ENCODE data around the gene ZBTB46.

ZBTB46 gene

GRCh38 chr20:63704749-63705117 lies 126.3 kb downstream of the ZBTB46 start:
- no peak overlapping the region for H3K27ac ChIP-seq (ENCODE audit: extremely low read depth, low read depth, low read length)
- ChIA-PET POLR2A (no interaction called here), CTCF (no interaction called here)
- no peaks in the 10 kb centered on the region for H3K9me3 ChIP-seq (ENCODE audit: control insufficient read depth, insufficient read depth, low read depth, low read length)
- H3K4me1 ChIP-seq (ENCODE audit: control insufficient read depth, insufficient read depth, low read length), result 0 out of 2 replicates have a peak, but pooled peaks cover 3% of the 10 kb centered on the region
- TF ChIP-seq ZNF560 (tag by site-specific recombination; IDR thresholded peaks at IDR 0.05; ENCODE audit: borderline replicate concordance) (no peak), MYNN (tag by site-specific recombination; IDR thresholded peaks at IDR 0.05; ENCODE audit: borderline replicate concordance) (no peak), SALL2 (tag by site-specific recombination; IDR thresholded peaks at IDR 0.05; ENCODE audit: borderline replicate concordance) (no peak), ZNF221 (tag by site-specific recombination; IDR thresholded peaks at IDR 0.05; ENCODE audit: borderline replicate concordance) (no peak), ZNF692 (tag by site-specific recombination; IDR thresholded peaks at IDR 0.05) (peak; percentile 55)
- H3K4me3 ChIP-seq (ENCODE audit: low read depth, low read length), result no peak overlapping the region
- peaks cover 7 to 52% of the 10 kb centered on the region in 2 experiments; a peak in 2 of 3 replicates for H3K36me3 ChIP-seq (ENCODE audit: control insufficient read depth in 2 of 2, insufficient read depth in 1 of 2, low read length in 2 of 2)

GRCh38 chr20:63703976-63704748 lies 126.9 kb downstream of the ZBTB46 start:
- POLR2A ChIA-PET, result no interaction called here

More at GRCh38 chr20:63703976-63704748, 126.9 kb downstream of the ZBTB46 start:
- CTCF ChIA-PET, result no interaction called here
- Histone ChIP-seq H3K4me1 (ENCODE audit: control insufficient read depth, insufficient read depth, low read length) (0 out of 2 replicates have a peak, but pooled peaks cover 3% of the 10 kb centered on the region), H3K9me3 (ENCODE audit: control insufficient read depth, insufficient read depth, low read depth, low read length) (no peaks in the 10 kb centered on the region), H3K27ac (ENCODE audit: extremely low read depth, low read depth, low read length) (no peak overlapping the region), H3K4me3 (ENCODE audit: low read depth, low read length) (no peak overlapping the region), H3K36me3 (ENCODE audit: control insufficient read depth in 2 of 2, insufficient read depth in 1 of 2, low read length in 2 of 2) (peaks cover 1 to 47% of the 10 kb centered on the region in 2 experiments; a peak in 2 of 3 replicates)
- TF ChIP-seq ZNF211 (tag by site-specific recombination; IDR thresholded peaks at IDR 0.05; ENCODE audit: low read depth), result no peak
- TF ChIP-seq ZSCAN4 (tag by site-specific recombination; IDR thresholded peaks at IDR 0.05), result no peak
- TF ChIP-seq ZNF266 (tag by site-specific recombination; IDR thresholded peaks at IDR 0.05; ENCODE audit: low read depth), result no peak
- no peak for TF ChIP-seq ZFP69B (tag by site-specific recombination; IDR thresholded peaks at IDR 0.05)
- TF ChIP-seq ZNF132 (tag by site-specific recombination; IDR thresholded peaks at IDR 0.05; ENCODE audit: borderline replicate concordance), result no peak
- TF ChIP-seq PATZ1 (tag by site-specific recombination; IDR thresholded peaks at IDR 0.05), result no peak
- TF ChIP-seq KLF8 (tag by site-specific recombination; IDR thresholded peaks at IDR 0.05), result no peak
- no peak for TF ChIP-seq ZBTB17 (tag by site-specific recombination; IDR thresholded peaks at IDR 0.05)
- TF ChIP-seq ZNF610 (tag by site-specific recombination; IDR thresholded peaks at IDR 0.05; ENCODE audit: borderline replicate concordance), result no peak
- TF ChIP-seq SCRT2 (tag by site-specific recombination; IDR thresholded peaks at IDR 0.05), result no peak
- no peak for TF ChIP-seq MYNN (tag by site-specific recombination; IDR thresholded peaks at IDR 0.05; ENCODE audit: borderline replicate concordance)
- TF ChIP-seq ZNF214 (tag by site-specific recombination; IDR thresholded peaks at IDR 0.05; ENCODE audit: borderline replicate concordance), result no peak
- TF ChIP-seq ZNF350 (tag by site-specific recombination; IDR thresholded peaks at IDR 0.05), result no peak
- no peak for TF ChIP-seq ZNF645 (tag by site-specific recombination; IDR thresholded peaks at IDR 0.05)
- TF ChIP-seq, protein P1, sequence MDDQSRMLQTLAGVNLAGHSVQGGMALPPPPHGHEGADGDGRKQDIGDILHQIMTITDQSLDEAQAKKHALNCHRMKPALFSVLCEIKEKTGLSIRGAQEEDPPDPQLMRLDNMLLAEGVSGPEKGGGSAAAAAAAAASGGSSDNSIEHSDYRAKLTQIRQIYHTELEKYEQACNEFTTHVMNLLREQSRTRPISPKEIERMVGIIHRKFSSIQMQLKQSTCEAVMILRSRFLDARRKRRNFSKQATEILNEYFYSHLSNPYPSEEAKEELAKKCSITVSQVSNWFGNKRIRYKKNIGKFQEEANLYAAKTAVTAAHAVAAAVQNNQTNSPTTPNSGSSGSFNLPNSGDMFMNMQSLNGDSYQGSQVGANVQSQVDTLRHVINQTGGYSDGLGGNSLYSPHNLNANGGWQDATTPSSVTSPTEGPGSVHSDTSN (CRISPR knock-in tag; IDR thresholded peaks at IDR 0.05), result no peak
- no peak for TF ChIP-seq ZNF624 (tag by site-specific recombination; IDR thresholded peaks at IDR 0.05)
